ENCODE data around the gene PMEPA1. TPM values are rescaled to one million over a fixed set of nuclear protein-coding genes. Genes with fewer than 3 reads are reported as not detected.

Gene PMEPA1
- total and polyA plus RNA-seq, 7 donors = 3.6 to 23.3 (median 6.5) TPM

- H3K9me3 ChIP-seq = no peaks in the 10 kb centered on the region
- no peaks in the 10 kb centered on the region for H3K27me3 ChIP-seq
- WGBS, 2 donors = 32 to 61% methylated on average over 21 of the region's 21 CpGs
- H3K36me3 ChIP-seq = no peaks in the 10 kb centered on the region
- H3K4me1 ChIP-seq = peaks cover 0 to 70% (median 40%) of the 10 kb centered on the region in 4 donors
- no peak for TF ChIP-seq POLR2A (IDR thresholded peaks at IDR 0.05)
- no peak for TF ChIP-seq CTCF (IDR thresholded peaks at IDR 0.05)
- TF ChIP-seq POLR2AphosphoS5 (IDR thresholded peaks at IDR 0.05) = no peak
- no peak for TF ChIP-seq EP300 (IDR thresholded peaks at IDR 0.05)
- H3K27ac ChIP-seq = peak overlapping the region; percentile 28 to 72 (median 64)
- peak overlapping the region in 3 of 4 donors; percentile 19 to 28 (median 20) for H3K4me3 ChIP-seq
- no peak for DNase-seq
- intact Hi-C loops (cut with DNase I) = loop anchor here (10.0 kb wide), 1 partner anchor 60 kb away; no protein-coding TSS in a partner anchor
These were observed 24.6 kb downstream of the PMEPA1 start for GRCh38 chr20:57685146-57685758.

GRCh38 chr20:57684808-57685140 is 25.0 kb downstream of the PMEPA1 start:
- H3K9me3 ChIP-seq = no peaks in the 10 kb centered on the region
- H3K27ac ChIP-seq = peak overlapping the region; percentile 28 to 72 (median 64)
- TF ChIP-seq EP300 (IDR thresholded peaks at IDR 0.05) (no peak), CTCF (IDR thresholded peaks at IDR 0.05) (no peak), POLR2AphosphoS5 (IDR thresholded peaks at IDR 0.05) (no peak), POLR2A (IDR thresholded peaks at IDR 0.05) (no peak)
- no peak for DNase-seq
- no peaks in the 10 kb centered on the region for H3K27me3 ChIP-seq
- WGBS, 2 donors = 20 to 46% methylated on average over 5 of the region's 5 CpGs
- peak overlapping the region in 2 of 4 donors; percentile 20 to 28 for H3K4me3 ChIP-seq
- H3K36me3 ChIP-seq = no peaks in the 10 kb centered on the region
- intact Hi-C loops (cut with DNase I) = loop anchor here (10.0 kb wide), 1 partner anchor 60 kb away; no protein-coding TSS in a partner anchor
- peaks cover 0 to 66% (median 40%) of the 10 kb centered on the region in 4 donors for H3K4me1 ChIP-seq

- TF ChIP-seq EP300 (IDR thresholded peaks at IDR 0.05) = no peak
- no peak for TF ChIP-seq POLR2A (IDR thresholded peaks at IDR 0.05)
- TF ChIP-seq POLR2AphosphoS5 (IDR thresholded peaks at IDR 0.05) = no peak
- TF ChIP-seq CTCF (IDR thresholded peaks at IDR 0.05) = no peak
- WGBS, 2 donors = 84 to 85% methylated on average over 26 of the region's 26 CpGs
- intact Hi-C loops (cut with DNase I) = loop anchor here (10.0 kb wide), 1 partner anchor 61 kb away; no protein-coding TSS in a partner anchor
- no peaks in the 10 kb centered on the region for H3K27me3 ChIP-seq
- H3K9me3 ChIP-seq = no peaks in the 10 kb centered on the region
- H3K4me1 ChIP-seq = peaks cover 0 to 59% (median 40%) of the 10 kb centered on the region in 4 donors
- no peak for DNase-seq
- H3K4me3 ChIP-seq = no peak overlapping the region
- H3K36me3 ChIP-seq = no peaks in the 10 kb centered on the region
- peak overlapping the region in 3 of 4 donors; percentile 60 to 72 (median 68) for H3K27ac ChIP-seq
These were observed 25.7 kb downstream of the PMEPA1 start for GRCh38 chr20:57683881-57684807.

GRCh38 chr20:57683287-57683686 is 26.5 kb downstream of the PMEPA1 start:
- no peak overlapping the region for H3K4me3 ChIP-seq

More at GRCh38 chr20:57683287-57683686, 26.5 kb downstream of the PMEPA1 start:
- H3K27ac ChIP-seq = peak overlapping the region; percentile 39 to 72 (median 64)
- no peaks in the 10 kb centered on the region for H3K27me3 ChIP-seq
- no peaks in the 10 kb centered on the region for H3K36me3 ChIP-seq
- no peaks in the 10 kb centered on the region for H3K9me3 ChIP-seq
- intact Hi-C loops (cut with DNase I) = loop anchor here (10.0 kb wide), 1 partner anchor 62 kb away; no protein-coding TSS in a partner anchor
- TF ChIP-seq POLR2AphosphoS5 (IDR thresholded peaks at IDR 0.05) (no peak), POLR2A (IDR thresholded peaks at IDR 0.05) (no peak), CTCF (IDR thresholded peaks at IDR 0.05) (no peak), EP300 (IDR thresholded peaks at IDR 0.05) (no peak)
- WGBS, 2 donors = 74 to 76% methylated on average over 7 of the region's 7 CpGs
- H3K4me1 ChIP-seq = peaks cover 0 to 53% (median 40%) of the 10 kb centered on the region in 4 donors
- no peak for DNase-seq
